HG02588 (cell line): ENCODE data around the gene RACK1.
A peak's percentile ranks its signal among the peaks of the same experiment; 100 is the strongest.
"Not testable (repeated sequence)": the region's sequence is repeated elsewhere in the genome, so short reads cannot be mapped to it uniquely, and the experiment has no call there.

Experiments used
- ATAC-seq: cut with Tn5 transposase; IDR thresholded peaks from one replicate; pipeline ENCODE4 v1.9.1; 2021; ENCODE audit warnings: mild to moderate bottlenecking, moderate library complexity; ENCODE audit not compliant: unreplicated experiment

Gene RACK1

GRCh38 chr5:181243564-181244343 lies at the start of gene RACK1:
Gene RACK1, minus strand, starts transcription at chr5:181243906. Its CDS starts 106 bp downstream, at chr5:181243800.
- peak; percentile 54 for ATAC-seq

GRCh38 chr5:181287331-181287730 lies 43.6 kb upstream of the RACK1 start:
- not testable (repeated sequence) for ATAC-seq

- not testable (repeated sequence) for ATAC-seq
Measured at GRCh38 chr5:181285962-181286705, 42.4 kb upstream of the RACK1 start.

- not testable (repeated sequence) for ATAC-seq
Measured at GRCh38 chr5:181283841-181284755, 40.4 kb upstream of the RACK1 start.

GRCh38 chr5:181283347-181283746 lies 39.6 kb upstream of the RACK1 start:
- ATAC-seq = no peak

GRCh38 chr5:181282874-181283273 lies 39.2 kb upstream of the RACK1 start:
- ATAC-seq = no peak

GRCh38 chr5:181282415-181282814 lies 38.7 kb upstream of the RACK1 start:
- ATAC-seq = not testable (repeated sequence)

- ATAC-seq = no peak
Measured at GRCh38 chr5:181281984-181282316, 38.2 kb upstream of the RACK1 start.

GRCh38 chr5:181281077-181281983 lies 37.6 kb upstream of the RACK1 start:
- ATAC-seq = no peak

GRCh38 chr5:181280251-181280762 lies 36.6 kb upstream of the RACK1 start:
- no peak for ATAC-seq

GRCh38 chr5:181273433-181273744 lies 29.7 kb upstream of the RACK1 start:
- not testable (repeated sequence) for ATAC-seq

GRCh38 chr5:181271081-181271480 lies 27.4 kb upstream of the RACK1 start:
- ATAC-seq = no peak

GRCh38 chr5:181267907-181268306 lies 24.2 kb upstream of the RACK1 start:
- ATAC-seq = not testable (repeated sequence)

- not testable (repeated sequence) for ATAC-seq
Measured at GRCh38 chr5:181267291-181267904, 23.7 kb upstream of the RACK1 start.

GRCh38 chr5:181265092-181265671 lies 21.5 kb upstream of the RACK1 start:
- ATAC-seq = no peak

GRCh38 chr5:181263633-181264032 lies 19.9 kb upstream of the RACK1 start:
- no peak for ATAC-seq

GRCh38 chr5:181261320-181262049 lies 17.8 kb upstream of the RACK1 start:
- ATAC-seq = peak; percentile 39

- peak; percentile 86 for ATAC-seq
Measured at GRCh38 chr5:181260720-181261319, 17.1 kb upstream of the RACK1 start, which contains the start of gene TRIM52. Gene TRIM52, minus strand, starts transcription at chr5:181261143. Its CDS starts 330 bp downstream, at chr5:181260813.
